GM18861 (cell line): ENCODE measurements around the gene SCMH1.

Experiments used
- ATAC-seq: cut with Tn5 transposase; IDR thresholded peaks from one replicate; pipeline ENCODE4 v1.9.1; 2021; ENCODE audit not compliant: unreplicated experiment

The SCMH1 gene

DNA sequence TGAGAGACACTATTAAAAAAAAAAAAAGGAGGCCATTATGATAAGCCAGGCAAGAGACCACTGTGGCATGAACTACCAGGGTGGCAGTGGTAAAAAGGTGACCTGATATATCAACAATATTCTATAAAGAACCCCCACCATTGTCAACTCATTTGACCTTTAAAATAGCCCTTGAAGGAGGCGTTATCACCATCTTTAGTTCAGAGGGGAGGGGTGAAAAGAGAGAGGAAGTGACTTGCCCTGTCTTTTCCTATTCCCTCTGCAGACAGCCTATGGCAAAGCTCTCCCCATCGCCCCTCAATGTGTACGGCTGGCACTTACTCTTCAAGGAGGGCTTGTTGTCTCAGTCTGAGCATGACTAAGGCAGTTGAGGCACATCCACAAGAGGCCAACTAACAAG is 208.8 kb downstream of the SCMH1 start:
- no peak for ATAC-seq

DNA sequence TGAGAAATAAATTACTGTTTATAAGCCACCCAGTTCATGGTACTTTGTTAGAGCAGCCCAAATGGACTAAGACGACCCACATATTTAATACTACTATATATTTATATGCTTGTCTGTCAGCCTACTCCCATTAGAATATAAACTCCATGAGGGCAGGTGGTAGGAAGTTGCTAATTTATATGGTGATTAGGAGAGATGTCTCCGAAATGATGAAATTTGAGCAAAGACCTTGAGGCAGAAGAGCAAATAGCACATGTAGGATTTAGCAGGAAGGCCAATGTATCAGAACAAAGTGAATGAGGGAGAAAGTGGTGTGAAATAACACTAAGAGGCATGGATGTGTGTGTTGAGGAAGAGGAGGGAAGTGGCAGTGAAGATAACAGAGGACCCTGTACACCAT is 210.0 kb downstream of the SCMH1 start:
- ATAC-seq = no peak

GRCh38 chr1:41030872-41031616 is 211.1 kb downstream of the SCMH1 start:
- no peak for ATAC-seq

GRCh38 chr1:41028034-41028642 is 214.0 kb downstream of the SCMH1 start:
- ATAC-seq = no peak

DNA sequence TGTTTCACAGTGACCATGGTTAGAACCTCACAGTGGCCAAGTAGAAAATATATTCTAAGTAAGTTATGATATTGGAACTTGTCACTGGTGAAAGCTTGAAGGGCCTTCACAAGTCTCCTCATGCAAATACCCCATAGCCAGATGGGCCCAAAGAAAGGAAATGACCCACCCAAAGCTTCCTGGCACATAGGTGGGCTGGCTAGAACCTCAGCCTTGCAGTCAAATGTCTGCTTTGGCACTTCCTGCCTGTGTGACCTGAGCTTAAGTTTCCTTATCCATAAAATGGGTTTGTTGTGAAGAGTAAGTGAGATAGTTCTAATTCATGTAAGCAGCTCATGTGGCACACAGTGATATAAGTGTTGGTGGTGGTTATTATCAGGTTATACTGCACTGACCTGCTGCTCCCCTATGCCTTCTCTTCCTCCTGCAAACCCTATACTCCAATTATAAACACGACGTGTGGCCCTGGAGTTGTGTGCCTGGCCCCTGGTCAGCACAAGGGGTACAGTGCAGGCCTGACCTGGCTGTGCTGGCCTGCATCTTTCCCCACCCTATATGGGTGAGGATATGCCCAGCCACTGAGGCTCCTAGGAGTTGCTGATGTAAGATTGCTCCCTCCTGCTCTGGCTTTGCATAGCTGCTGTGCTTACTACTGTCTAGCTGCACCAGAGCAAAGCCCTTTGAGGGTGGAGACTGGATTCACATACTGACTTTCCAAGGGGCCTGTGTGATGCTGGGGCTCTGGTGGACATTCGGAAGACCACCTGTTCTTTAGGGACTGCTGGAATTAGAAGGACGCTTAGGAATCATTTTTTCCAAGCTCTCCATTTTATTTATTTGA is 215.9 kb downstream of the SCMH1 start:
- no peak for ATAC-seq

- no peak for ATAC-seq
Measured at GRCh38 chr1:41024953-41025352, 217.2 kb downstream of the SCMH1 start.

GRCh38 chr1:41023279-41023990 is 218.7 kb downstream of the SCMH1 start:
- no peak for ATAC-seq

DNA sequence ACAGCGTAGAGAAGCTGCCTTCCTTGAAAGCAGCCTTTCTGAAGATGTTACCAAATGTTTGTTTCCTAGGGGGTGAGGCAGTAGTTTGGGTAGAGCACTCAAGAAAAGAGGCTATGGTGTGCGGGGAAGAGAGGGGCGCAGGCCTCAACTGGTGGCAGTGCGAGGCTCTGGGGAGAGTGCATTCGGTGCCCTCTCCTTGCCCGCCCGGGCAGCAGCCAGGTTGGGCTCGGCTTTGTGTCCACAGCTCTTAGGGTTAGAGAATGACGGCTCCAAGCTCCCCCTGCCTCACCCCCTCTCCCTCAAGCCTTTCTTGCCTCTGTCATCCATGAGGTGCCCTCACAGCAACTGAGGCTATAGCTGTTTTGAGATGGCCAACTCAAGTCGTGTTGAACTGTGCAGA is 219.7 kb downstream of the SCMH1 start:
- no peak for ATAC-seq

GRCh38 chr1:41021526-41022308 is 220.4 kb downstream of the SCMH1 start, which contains the start of gene SLFNL1:
Gene SLFNL1, minus strand, starts transcription at chr1:41021725. Its CDS starts 1,065 bp downstream, at chr1:41020660.
- no peak for ATAC-seq

DNA sequence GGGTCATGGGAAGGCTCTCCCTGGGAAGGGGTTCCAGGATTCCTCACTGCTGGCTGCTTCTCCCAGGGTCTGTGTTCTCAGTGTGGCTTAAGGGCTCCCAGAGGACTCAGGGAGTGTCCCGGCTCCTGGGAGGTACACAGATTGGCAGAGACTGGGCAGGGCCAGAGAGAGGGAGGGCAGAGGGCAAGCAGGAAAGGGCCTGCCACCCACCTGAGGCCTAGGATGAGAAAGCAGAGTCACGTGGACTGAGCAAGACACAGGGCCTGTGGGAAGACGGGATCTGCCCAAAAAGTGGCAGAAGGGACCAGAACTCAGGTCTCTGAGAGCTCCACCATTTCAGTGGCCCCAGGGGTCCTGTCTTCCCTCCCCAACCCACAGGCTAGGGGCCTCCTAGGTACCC is 221.5 kb downstream of the SCMH1 start:
- ATAC-seq = no peak

- no peak for ATAC-seq
Measured at GRCh38 chr1:41020109-41020576, 222.0 kb downstream of the SCMH1 start.

- no peak for ATAC-seq
Measured at GRCh38 chr1:41019353-41019745, 222.8 kb downstream of the SCMH1 start.

GRCh38 chr1:41018018-41018410 is 224.1 kb downstream of the SCMH1 start:
- ATAC-seq = no peak

DNA sequence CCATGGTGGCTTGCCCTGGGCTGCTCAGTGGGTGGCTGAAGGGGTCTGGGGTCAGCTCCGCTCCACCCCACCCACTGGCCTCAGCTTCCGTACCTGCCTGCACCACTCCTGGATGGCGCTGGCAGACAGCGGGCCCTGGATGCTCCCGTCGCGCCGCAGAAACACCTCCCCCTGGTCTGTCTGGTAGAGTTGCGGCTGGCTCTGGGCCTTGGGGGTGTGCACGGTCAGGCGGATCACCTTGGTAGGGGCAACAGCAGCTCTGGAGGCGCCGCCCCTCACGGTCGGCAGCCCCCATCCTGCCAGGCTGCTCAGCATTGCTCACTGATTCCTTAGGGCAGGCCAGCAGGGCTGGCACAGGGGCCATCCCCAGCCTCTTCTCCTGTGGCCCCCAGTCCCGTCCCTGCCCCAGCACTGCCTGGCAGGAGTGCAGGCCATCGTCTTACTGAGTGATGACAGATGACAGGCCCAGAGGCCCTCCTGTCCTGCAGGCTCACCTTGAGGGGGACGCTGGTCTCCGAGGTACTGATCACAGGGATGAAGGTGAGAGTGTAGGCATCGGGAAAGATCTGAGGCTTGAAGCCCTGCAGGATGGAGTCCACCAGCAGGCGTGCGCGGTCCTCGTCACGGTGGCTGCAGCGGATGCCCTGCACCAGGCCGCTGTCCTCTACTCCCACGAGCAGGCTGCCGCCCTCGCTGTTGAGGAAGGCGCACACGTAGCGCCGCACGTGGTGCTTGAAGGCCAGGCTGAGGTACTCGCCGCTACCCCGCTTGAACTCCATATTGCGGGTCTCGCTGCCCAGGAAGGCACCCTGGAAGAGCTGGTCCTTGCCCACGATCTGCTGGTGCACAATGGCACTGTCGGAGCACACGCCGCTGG is 224.7 kb downstream of the SCMH1 start:
- no peak for ATAC-seq

DNA sequence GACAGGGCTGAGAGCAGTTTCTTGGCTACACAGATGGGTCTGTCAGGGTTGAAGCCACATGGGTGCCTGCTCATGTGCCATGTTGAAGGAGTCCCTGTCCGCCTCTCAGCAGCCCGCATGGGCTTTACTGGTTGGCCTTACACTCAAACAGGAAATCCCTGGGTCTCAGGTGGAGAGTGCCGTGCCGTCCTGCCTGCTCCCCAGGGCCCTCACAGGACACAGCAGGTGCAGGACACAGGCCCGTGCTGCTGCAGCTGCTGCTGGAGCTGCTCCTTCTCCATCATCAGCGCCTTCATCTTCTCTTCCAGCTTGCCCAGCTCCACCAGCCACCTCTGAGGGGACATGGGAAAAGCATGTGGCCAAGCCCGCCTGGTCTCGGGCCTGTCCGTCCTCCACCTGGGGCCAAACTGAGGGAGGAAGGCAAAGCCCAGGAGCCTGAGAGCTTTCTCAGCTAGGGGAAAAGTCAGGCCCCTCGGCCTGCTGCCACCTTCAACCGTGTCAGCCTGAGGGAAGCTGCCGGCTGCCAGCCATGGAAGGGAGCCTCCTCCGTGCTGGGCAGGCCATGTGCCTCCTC is 226.1 kb downstream of the SCMH1 start:
- ATAC-seq = no peak

DNA sequence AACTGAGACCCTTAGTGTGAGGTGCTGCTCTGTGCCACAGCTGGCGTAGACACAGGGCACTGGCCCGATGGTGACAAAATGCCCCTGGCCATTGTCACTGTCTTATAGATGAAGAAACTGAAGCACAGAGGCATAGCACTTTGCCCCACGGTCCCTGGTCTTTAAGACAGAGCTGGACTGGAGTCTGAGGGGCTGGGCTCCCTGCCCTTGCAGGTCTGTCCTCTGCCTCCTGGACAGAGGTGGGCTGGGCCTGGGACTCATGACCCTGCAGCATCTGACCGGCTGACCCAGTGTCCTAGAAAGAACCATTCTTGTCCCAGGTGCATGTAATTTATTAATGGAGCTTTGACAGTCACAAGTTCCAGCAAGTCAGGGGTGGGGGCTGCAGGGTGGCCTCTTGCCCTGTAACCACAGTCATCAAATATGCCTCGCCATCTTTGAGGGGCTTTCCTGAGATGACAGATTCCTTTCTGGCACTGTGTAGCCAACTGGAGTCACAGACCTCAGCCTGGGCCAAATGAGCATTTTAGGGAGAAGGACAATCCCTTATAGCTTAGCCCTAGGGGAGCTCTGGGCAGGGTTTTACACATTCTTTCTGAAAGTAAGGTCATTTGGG is 226.7 kb downstream of the SCMH1 start:
- ATAC-seq = no peak

GRCh38 chr1:41014871-41015270 is 227.2 kb downstream of the SCMH1 start:
- ATAC-seq = no peak

DNA sequence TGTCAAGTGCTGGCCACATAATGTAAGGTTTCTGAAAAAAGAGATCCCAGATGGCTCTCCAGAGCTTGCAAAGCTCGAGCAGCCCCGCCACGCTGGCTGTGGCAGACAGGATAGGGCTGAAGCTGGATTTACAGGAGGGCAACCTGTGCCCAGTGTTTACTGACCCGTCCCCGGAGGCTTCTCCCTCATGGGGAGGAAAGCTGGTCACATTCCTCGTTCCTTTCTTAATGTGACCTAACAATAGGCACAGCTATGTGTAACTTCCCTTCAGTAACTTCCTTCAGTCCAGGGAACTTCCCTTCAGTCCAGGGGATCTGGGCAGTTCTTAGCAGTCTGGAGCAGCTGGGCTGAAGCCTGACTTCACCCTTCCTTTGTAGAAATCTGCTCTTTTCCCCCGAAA is 228.3 kb downstream of the SCMH1 start:
- no peak for ATAC-seq

DNA sequence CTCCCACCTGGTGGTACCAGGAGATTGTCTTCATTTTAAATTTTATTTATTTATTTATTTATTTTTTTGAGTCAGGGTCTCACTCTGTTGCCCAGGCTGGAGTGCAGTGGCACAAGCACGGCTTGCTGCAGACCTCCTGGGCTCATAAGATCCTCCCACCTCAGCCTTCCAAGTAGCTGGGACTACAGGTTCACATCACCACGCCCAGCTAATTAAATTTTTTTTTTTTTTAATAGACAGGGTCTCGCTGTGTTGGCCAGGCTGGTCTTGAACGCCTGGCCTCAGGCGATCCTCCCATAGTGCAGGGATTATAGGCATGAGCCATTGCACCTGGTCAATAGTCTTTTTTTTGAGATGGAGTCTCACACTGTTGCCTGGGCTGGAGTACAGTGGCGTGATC is 229.1 kb downstream of the SCMH1 start:
- ATAC-seq = no peak
